Osteocyte (in vitro differentiated cells): ENCODE results near the gene RAPGEF5. TPM values are rescaled to one million over a fixed set of nuclear protein-coding genes. Genes with fewer than 3 reads are reported as not detected.

ENCODE experiments used
- DNase-seq: peaks from one replicate; pipeline ENCODE4 v3.0.0; 2021; ENCODE audit warnings: mixed read lengths; ENCODE audit not compliant: unreplicated experiment; ENCODE audit errors: extremely low spot score
- H3K27ac Mint-ChIP-seq: one replicate; pipeline ENCODE4 v1.8.0; 2021; ENCODE audit warnings: mild to moderate bottlenecking, mixed read lengths; ENCODE audit not compliant: unreplicated experiment
- H3K27me3 Mint-ChIP-seq: one replicate; pipeline ENCODE4 v1.8.0; 2021; ENCODE audit warnings: mixed read lengths; ENCODE audit not compliant: unreplicated experiment
- H3K36me3 Mint-ChIP-seq: one replicate; pipeline ENCODE4 v1.8.0; 2021; ENCODE audit warnings: mixed read lengths; ENCODE audit not compliant: unreplicated experiment
- H3K4me1 Mint-ChIP-seq: one replicate; pipeline ENCODE4 v1.8.0; 2021; ENCODE audit warnings: mixed read lengths; ENCODE audit not compliant: unreplicated experiment
- H3K4me3 Mint-ChIP-seq: one replicate; pipeline ENCODE4 v1.8.0; 2021; ENCODE audit warnings: mild to moderate bottlenecking, moderate library complexity, mixed read lengths; ENCODE audit not compliant: unreplicated experiment
- H3K9me3 Mint-ChIP-seq: one replicate; pipeline ENCODE4 v1.8.0; 2021; ENCODE audit warnings: mixed read lengths; ENCODE audit not compliant: unreplicated experiment
- CTCF ChIP-seq: fragments of 200-600 bp; sonication (generic); IDR thresholded peaks from 2 replicates; pipeline ENCODE4 v1.5.0; 2021; ENCODE audit warnings: antibody characterized with exemption, mild to moderate bottlenecking, moderate library complexity
- total RNA-seq: library from RNA; stranded (reverse); gene quantifications from 2 replicates; pipeline ENCODE4 v1.2.1, GENCODE V29; 2021

Gene RAPGEF5
- total RNA-seq, 1 donor from 2014 or later: 0.27 TPM

GRCh38 chr7:22210355-22210754, 146.6 kb downstream of the RAPGEF5 start:
- DNase-seq: no peak
- no peak for TF ChIP-seq CTCF
- no peak overlapping the region for H3K4me3 Mint-ChIP-seq
- no peak overlapping the region for H3K27ac Mint-ChIP-seq
- no peaks in the 10 kb centered on the region for H3K36me3 Mint-ChIP-seq
- peaks cover 18% of the 10 kb centered on the region for H3K27me3 Mint-ChIP-seq
- no peaks in the 10 kb centered on the region for H3K9me3 Mint-ChIP-seq
- no peaks in the 10 kb centered on the region for H3K4me1 Mint-ChIP-seq

- Mint-ChIP-seq H3K27ac (no peak overlapping the region), H3K36me3 (no peaks in the 10 kb centered on the region), H3K4me3 (no peak overlapping the region), H3K27me3 (peaks cover 18% of the 10 kb centered on the region), H3K9me3 (no peaks in the 10 kb centered on the region), H3K4me1 (no peaks in the 10 kb centered on the region)
- DNase-seq: no peak
- no peak for TF ChIP-seq CTCF
Measured at GRCh38 chr7:22208799-22209198, 148.2 kb downstream of the RAPGEF5 start.

- H3K4me1 Mint-ChIP-seq: no peaks in the 10 kb centered on the region
- peaks cover 13% of the 10 kb centered on the region for H3K27me3 Mint-ChIP-seq
- H3K36me3 Mint-ChIP-seq: no peaks in the 10 kb centered on the region
- TF ChIP-seq CTCF: no peak
- no peak overlapping the region for H3K4me3 Mint-ChIP-seq
- DNase-seq: no peak
- H3K9me3 Mint-ChIP-seq: no peaks in the 10 kb centered on the region
- H3K27ac Mint-ChIP-seq: no peak overlapping the region
Measured at GRCh38 chr7:22207724-22208225, 149.2 kb downstream of the RAPGEF5 start.

GRCh38 chr7:22205631-22206030, 151.3 kb downstream of the RAPGEF5 start:
- Mint-ChIP-seq H3K9me3 (no peaks in the 10 kb centered on the region), H3K4me1 (no peaks in the 10 kb centered on the region), H3K4me3 (no peak overlapping the region), H3K27ac (no peak overlapping the region), H3K36me3 (no peaks in the 10 kb centered on the region), H3K27me3 (peaks cover 14% of the 10 kb centered on the region)
- no peak for TF ChIP-seq CTCF
- no peak for DNase-seq

- Mint-ChIP-seq H3K27ac (no peak overlapping the region), H3K4me3 (no peak overlapping the region), H3K4me1 (no peaks in the 10 kb centered on the region), H3K9me3 (no peaks in the 10 kb centered on the region), H3K36me3 (no peaks in the 10 kb centered on the region), H3K27me3 (peaks cover 14% of the 10 kb centered on the region)
- TF ChIP-seq CTCF: no peak
- no peak for DNase-seq
Measured at GRCh38 chr7:22204312-22204711, 152.6 kb downstream of the RAPGEF5 start.
